ENCODE results near the gene COL1A1.

The COL1A1 gene

DNA sequence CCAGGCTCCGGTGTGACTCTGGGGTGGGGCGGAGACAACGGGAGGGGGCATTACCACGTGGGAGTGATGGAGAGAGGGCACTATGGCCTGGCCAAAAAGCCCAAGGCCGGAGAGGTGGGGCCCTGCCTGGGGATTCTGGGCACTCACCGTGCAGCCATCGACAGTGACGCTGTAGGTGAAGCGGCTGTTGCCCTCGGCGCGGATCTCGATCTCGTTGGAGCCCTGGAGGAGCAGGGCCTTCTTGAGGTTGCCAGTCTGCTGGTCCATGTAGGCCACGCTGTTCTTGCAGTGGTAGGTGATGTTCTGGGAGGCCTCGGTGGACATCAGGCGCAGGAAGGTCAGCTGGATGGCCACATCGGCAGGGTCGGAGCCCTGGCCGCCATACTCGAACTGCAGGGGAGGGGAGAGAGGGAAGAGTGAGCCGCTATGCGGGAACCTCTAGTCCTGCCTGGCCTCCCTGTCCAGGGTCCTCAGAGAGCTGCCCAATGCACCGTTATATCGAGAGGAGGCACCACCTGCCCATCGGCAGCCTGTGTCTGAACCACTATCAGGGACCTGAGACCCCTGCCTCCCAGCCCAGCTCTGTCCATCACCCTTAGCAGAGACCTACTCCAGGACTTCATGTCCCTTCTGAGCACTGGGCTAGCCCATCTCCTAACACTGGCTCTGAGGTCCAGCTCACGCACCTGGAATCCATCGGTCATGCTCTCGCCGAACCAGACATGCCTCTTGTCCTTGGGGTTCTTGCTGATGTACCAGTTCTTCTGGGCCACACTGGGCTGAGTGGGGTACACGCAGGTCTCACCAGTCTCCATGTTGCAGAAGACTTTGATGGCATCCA, 15.6 kb downstream of the COL1A1 start:
- no peak overlapping the region for H3K4me3 ChIP-seq (ENCODE audit: low read depth, low read length)
- TF ChIP-seq, protein P1, sequence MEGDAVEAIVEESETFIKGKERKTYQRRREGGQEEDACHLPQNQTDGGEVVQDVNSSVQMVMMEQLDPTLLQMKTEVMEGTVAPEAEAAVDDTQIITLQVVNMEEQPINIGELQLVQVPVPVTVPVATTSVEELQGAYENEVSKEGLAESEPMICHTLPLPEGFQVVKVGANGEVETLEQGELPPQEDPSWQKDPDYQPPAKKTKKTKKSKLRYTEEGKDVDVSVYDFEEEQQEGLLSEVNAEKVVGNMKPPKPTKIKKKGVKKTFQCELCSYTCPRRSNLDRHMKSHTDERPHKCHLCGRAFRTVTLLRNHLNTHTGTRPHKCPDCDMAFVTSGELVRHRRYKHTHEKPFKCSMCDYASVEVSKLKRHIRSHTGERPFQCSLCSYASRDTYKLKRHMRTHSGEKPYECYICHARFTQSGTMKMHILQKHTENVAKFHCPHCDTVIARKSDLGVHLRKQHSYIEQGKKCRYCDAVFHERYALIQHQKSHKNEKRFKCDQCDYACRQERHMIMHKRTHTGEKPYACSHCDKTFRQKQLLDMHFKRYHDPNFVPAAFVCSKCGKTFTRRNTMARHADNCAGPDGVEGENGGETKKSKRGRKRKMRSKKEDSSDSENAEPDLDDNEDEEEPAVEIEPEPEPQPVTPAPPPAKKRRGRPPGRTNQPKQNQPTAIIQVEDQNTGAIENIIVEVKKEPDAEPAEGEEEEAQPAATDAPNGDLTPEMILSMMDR (IDR thresholded peaks at IDR 0.05; ENCODE audit: low read depth, low read length, missing control alignments): no peak
- no peak for DNase-seq (ENCODE audit: low read depth)

- TF ChIP-seq, protein P1 (IDR thresholded peaks at IDR 0.05; ENCODE audit: low read depth, low read length, missing control alignments): no peak
- no peak for DNase-seq (ENCODE audit: low read depth)
These were observed 16.6 kb downstream of the COL1A1 start for GRCh38 chr17:50184611-50185398.

DNA sequence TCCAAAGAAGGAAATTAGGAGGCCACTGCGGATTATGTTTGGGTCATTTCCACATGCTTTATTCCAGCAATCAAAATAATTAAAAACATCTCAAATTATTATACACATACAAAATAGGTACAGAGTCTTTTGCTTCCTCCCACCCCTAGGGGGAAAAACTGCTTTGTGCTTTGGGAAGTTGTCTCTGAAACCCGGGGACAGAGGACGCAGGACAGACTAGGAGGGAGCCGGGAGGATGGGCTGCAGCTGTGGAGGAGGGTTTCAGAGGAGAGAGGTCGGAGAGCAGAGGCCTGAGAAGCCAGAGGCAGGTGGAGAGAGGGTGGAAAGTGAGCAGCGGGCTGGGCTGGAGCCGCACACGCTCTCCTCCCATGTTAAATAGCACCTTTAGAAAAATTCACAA, 17.4 kb downstream of the COL1A1 start:
- no peak for DNase-seq (ENCODE audit: low read depth)

More at GRCh38 chr17:50184611-50185398, 16.6 kb downstream of the COL1A1 start:
- no peak overlapping the region for H3K4me3 ChIP-seq (ENCODE audit: low read depth, low read length)

GRCh38 chr17:50183421-50183994, 17.9 kb downstream of the COL1A1 start:
- H3K4me3 ChIP-seq (ENCODE audit: low read depth, low read length): no peak overlapping the region; the same call in 1 of the 2 replicates
- DNase-seq (ENCODE audit: low read depth): no peak
- TF ChIP-seq, protein P1 (IDR thresholded peaks at IDR 0.05; ENCODE audit: low read depth, low read length, missing control alignments): no peak

More for the DNA sequence above, 17.4 kb downstream of the COL1A1 start:
- H3K4me3 ChIP-seq (ENCODE audit: low read depth, low read length): no peak overlapping the region; the same call in 1 of the 2 replicates
- TF ChIP-seq, protein P1 (IDR thresholded peaks at IDR 0.05; ENCODE audit: low read depth, low read length, missing control alignments): no peak

DNA sequence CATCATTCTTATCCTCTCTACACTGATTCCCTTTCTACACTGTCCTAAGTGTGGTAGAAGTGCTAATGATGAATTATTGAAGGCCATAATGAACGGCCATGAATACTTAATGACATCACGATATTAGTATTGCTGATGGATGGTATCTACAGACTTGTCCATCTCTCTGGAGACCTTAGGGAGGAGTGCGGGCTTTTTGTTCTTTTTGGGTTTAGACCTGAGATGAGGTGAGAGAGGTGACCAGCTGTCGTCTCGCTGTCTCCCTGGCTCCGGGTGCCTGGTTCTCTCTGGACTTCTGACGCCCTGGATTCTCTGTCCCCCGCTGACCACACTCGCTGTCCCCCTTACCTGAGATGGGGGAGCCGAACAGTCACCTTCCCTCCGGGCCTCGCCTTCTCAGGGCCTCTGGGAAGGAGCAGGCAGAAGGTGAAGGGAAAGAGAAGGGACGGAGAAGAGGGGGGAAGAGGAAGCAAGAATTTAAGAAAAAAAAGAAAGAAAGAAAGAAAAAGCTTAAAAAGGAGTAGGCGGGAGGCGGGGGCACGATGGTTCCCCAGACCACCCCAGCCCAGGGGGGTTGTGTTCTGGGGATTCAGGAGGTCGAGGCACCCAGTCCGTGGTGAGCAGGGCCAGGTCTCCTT, 18.5 kb downstream of the COL1A1 start:
- DNase-seq (ENCODE audit: low read depth): no peak
- TF ChIP-seq, protein P1 (IDR thresholded peaks at IDR 0.05; ENCODE audit: low read depth, low read length, missing control alignments): no peak
- no peak overlapping the region for H3K4me3 ChIP-seq (ENCODE audit: low read depth, low read length)
